SK-N-SH (cell line): ENCODE results near the gene SLC24A5.

ENCODE experiments used
- EZH2phosphoT487 ChIP-seq: fragments of 200-600 bp; sonication (generic); IDR thresholded peaks from 2 replicates; pipeline ENCODE4 v1.6.1; 2017; ENCODE audit warnings: low read depth, mixed run types, mild to moderate bottlenecking, antibody characterized with exemption, moderate library complexity, borderline replicate concordance
- JUND ChIP-seq: IDR thresholded peaks from 2 replicates; pipeline ENCODE4 v1.4.0; 2012
- MXI1 ChIP-seq: IDR thresholded peaks from 2 replicates; pipeline ENCODE4 v1.6.1; 2012; ENCODE audit warnings: mild to moderate bottlenecking, low read depth, low read length, improper control_type of control experiment
- NFIC ChIP-seq: IDR thresholded peaks from 2 replicates; pipeline ENCODE4 v1.4.0; 2012; ENCODE audit warnings: borderline replicate concordance
- TF ChIP-seq, protein P1 (sequence below): fragments of 200-600 bp; sonication (generic); IDR thresholded peaks from 2 replicates; pipeline ENCODE4 v1.6.1; 2017; ENCODE audit warnings: antibody characterized with exemption, mild to moderate bottlenecking, moderate library complexity
- TF ChIP-seq, protein P2 (sequence below): IDR thresholded peaks from 2 replicates; pipeline ENCODE4 v1.4.0; 2012; ENCODE audit warnings: low read depth

DNA sequence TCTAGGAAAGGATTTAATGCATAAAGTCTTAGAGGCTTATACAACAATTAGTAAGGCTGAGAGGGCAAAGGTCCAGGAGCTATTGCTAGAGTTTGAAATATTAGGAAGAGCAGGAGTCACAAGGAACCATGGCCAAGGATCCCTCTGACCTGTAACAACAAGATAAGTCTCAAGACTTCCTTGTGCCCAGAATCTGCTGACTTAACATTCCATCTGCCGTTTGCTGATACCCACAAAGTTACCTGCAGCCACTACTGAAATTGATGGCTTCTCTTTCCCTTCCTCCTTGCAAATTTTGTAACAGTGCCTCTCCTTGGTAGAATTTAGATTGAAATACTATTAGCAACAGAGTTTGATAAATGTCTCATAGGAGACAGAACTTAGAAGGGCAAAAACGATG lies 62.0 kb downstream of the SLC24A5 start:
- TF ChIP-seq JUND = no peak
- TF ChIP-seq, protein P1, sequence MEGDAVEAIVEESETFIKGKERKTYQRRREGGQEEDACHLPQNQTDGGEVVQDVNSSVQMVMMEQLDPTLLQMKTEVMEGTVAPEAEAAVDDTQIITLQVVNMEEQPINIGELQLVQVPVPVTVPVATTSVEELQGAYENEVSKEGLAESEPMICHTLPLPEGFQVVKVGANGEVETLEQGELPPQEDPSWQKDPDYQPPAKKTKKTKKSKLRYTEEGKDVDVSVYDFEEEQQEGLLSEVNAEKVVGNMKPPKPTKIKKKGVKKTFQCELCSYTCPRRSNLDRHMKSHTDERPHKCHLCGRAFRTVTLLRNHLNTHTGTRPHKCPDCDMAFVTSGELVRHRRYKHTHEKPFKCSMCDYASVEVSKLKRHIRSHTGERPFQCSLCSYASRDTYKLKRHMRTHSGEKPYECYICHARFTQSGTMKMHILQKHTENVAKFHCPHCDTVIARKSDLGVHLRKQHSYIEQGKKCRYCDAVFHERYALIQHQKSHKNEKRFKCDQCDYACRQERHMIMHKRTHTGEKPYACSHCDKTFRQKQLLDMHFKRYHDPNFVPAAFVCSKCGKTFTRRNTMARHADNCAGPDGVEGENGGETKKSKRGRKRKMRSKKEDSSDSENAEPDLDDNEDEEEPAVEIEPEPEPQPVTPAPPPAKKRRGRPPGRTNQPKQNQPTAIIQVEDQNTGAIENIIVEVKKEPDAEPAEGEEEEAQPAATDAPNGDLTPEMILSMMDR = no peak
- TF ChIP-seq EZH2phosphoT487 = no peak
- TF ChIP-seq MXI1 = no peak
- TF ChIP-seq, protein P2, sequence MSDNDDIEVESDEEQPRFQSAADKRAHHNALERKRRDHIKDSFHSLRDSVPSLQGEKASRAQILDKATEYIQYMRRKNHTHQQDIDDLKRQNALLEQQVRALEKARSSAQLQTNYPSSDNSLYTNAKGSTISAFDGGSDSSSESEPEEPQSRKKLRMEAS = no peak
- no peak for TF ChIP-seq NFIC
